Limb (tissue), 2 donors: ENCODE measurements around the gene CALML4.

Source experiments
- DNase-seq, 2 donors: peaks; one replicate each; pipeline ENCODE4 v3.0.0-alpha.2; 2016; ENCODE audit errors: extremely low spot score in 2 of 2

CALML4 gene

GRCh38 chr15:68148039-68148438 lies 57.1 kb downstream of the CALML4 start:
- DNase-seq, result no peak

GRCh38 chr15:68145706-68146105 lies 59.4 kb downstream of the CALML4 start:
- no peak for DNase-seq

- no peak for DNase-seq
Measured at GRCh38 chr15:68143785-68144184, 61.3 kb downstream of the CALML4 start.

GRCh38 chr15:68143129-68143528 lies 62.0 kb downstream of the CALML4 start:
- DNase-seq, result no peak
